HepG2 (cell line): ENCODE measurements around the gene SCAMP3.

ENCODE experiments used
- GATA4 ChIP-seq: sonication (generic); IDR thresholded peaks from 2 replicates; pipeline ENCODE4 v1.6.1; 2016; ENCODE audit warnings: antibody characterized with exemption, low read depth, borderline replicate concordance
- TCF12 ChIP-seq, 2 experiments: fragments of 450-650 bp in 1 of 2; sonication (generic) in 1 of 2; formaldehyde crosslinking in 1 of 2; IDR thresholded peaks; 2 replicates each; pipeline versions ENCODE4 v1.6.1 to v1.8.0; 2017 to 2022; ENCODE audit warnings: antibody characterized with exemption in 1 of 2, mild to moderate bottlenecking in 1 of 2, missing genetic modification reagents in 1 of 2, moderate library complexity in 1 of 2
- THAP7 ChIP-seq: sonication (generic); formaldehyde crosslinking; IDR thresholded peaks from 2 replicates; pipeline ENCODE4 v1.8.1; 2023; ENCODE audit warnings: mild to moderate bottlenecking, missing genetic modification reagents
- ZSCAN29 ChIP-seq: sonication (generic); formaldehyde crosslinking; conservative IDR thresholded peaks from 2 replicates; pipeline ENCODE4 v1.4.0; 2020; ENCODE audit warnings: mild to moderate bottlenecking, missing genetic modification reagents

GRCh38 chr1:155253797-155254196, 8.4 kb downstream of the SCAMP3 start:
- no peak for TF ChIP-seq THAP7 (CRISPR knock-in tag)
- TF ChIP-seq GATA4, result no peak
- no peak for TF ChIP-seq ZSCAN29 (CRISPR knock-in tag)
- TF ChIP-seq TCF12 (IDR thresholded peaks at IDR 0.05), result no peak
- no peak for TF ChIP-seq TCF12 (CRISPR knock-in tag; IDR thresholded peaks at IDR 0.05)
